ENCODE data around the gene SHB.

GRCh38 chr9:37984278-37984671 is 84.8 kb downstream of the SHB start:
- TF ChIP-seq CTCF (IDR thresholded peaks at IDR 0.05; ENCODE audit: low read length) (no peak), EZH2 (IDR thresholded peaks at IDR 0.05; ENCODE audit: borderline replicate concordance, low read length) (no peak)

All from OCI-LY1 (cell line).